ENCODE results near the gene ROGDI.
A peak's percentile ranks its signal among the peaks of the same experiment; 100 is the strongest.

The ROGDI gene, protein sequence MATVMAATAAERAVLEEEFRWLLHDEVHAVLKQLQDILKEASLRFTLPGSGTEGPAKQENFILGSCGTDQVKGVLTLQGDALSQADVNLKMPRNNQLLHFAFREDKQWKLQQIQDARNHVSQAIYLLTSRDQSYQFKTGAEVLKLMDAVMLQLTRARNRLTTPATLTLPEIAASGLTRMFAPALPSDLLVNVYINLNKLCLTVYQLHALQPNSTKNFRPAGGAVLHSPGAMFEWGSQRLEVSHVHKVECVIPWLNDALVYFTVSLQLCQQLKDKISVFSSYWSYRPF

DNA sequence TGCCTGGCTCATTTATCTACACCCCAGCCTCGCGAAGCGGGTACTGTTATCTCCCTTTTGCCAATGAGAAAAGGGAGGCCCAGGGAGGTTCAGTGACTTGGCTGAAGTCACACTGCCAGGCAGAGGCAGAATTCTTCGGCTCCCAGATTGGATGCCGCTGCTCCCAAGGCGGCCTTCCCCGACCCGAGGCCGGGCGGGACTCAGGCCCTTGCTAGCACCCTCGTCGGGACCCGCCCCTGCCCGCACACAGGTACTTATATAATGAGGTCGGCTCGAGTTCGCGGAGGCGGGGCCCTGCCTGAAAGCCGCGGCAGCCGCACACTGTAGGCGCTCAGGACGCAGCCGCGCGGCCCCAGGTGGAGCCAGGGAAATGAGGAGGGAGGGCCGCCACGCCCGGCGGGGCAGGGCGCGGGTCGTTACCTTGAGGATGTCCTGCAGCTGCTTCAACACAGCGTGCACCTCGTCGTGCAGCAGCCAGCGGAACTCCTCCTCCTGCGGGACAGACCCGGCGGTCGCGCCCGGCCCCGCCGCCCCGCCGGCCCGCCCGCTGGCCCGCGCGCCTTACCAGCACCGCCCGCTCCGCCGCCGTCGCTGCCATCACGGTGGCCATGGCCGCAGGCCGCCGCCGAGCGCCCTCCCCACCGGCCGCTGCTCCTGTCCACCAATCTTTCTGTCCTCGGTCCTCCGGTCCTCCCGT, at the start of gene ROGDI:
Gene ROGDI, minus strand, starts transcription at position 672 of the 697 bp plus-strand sequence. Its CDS starts 62 bp downstream, at position 610.
- peak; percentile 98 for DNase-seq

DNA sequence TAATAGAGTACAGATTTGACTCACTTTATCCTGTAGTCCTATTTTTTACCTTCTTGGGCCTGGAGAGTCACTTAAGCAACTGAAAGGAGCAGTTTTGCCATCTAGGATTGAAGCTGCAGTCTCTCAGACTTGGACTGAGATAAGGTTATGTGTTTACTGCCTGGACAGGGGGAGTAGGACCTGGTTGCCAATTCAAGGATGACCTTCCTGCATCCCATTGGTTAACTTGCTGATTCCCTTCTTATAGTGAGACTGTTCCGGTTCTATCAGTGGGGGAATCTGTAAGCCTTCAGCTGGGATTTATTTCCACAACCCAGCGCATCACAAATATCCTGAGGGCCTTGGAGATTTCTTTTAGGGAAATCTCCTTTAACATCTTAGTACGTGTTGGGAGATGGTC, 47.8 kb upstream of the ROGDI start:
- no peak for DNase-seq

DNA sequence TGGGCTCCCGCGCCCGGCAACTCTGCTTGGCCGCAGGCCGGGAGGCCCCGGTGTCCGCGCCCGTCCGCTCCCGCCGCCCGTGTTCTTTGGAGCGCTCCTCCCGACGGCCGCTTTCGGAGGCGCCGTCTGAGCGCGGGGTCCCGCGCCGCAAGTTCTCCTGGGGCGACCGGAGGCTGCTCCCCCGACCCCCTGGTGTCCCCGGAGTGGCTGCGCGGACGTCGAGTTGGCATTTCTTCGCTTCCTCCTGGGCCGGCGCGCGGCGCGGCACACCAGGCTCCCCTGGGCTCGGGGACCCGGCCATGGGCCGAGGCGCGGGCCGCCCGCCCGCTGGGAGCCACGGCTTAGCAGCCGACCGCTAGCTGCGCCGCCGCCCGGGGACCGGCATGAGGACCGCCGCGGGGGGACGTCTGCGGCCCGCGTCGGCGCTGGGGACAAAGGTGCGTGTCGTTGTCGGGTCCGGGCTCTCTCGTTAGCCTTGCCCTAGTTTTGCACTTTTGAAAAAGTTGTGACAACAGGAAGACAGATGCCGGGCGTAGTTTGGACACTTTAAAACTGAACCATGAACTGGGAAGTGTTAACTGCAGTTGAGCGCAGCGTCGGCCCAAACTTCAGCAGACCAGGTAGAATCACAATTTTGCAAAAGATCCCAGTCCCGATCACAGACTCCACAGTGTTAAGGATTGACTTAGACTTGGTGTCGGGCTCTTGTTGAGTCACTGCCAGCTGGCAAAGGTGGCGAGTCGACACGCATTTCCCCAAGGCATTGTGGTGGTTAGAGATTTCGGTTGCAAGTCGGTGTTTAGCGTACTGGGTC, 45.5 kb upstream of the ROGDI start:
- DNase-seq, result peak; percentile 67

DNA sequence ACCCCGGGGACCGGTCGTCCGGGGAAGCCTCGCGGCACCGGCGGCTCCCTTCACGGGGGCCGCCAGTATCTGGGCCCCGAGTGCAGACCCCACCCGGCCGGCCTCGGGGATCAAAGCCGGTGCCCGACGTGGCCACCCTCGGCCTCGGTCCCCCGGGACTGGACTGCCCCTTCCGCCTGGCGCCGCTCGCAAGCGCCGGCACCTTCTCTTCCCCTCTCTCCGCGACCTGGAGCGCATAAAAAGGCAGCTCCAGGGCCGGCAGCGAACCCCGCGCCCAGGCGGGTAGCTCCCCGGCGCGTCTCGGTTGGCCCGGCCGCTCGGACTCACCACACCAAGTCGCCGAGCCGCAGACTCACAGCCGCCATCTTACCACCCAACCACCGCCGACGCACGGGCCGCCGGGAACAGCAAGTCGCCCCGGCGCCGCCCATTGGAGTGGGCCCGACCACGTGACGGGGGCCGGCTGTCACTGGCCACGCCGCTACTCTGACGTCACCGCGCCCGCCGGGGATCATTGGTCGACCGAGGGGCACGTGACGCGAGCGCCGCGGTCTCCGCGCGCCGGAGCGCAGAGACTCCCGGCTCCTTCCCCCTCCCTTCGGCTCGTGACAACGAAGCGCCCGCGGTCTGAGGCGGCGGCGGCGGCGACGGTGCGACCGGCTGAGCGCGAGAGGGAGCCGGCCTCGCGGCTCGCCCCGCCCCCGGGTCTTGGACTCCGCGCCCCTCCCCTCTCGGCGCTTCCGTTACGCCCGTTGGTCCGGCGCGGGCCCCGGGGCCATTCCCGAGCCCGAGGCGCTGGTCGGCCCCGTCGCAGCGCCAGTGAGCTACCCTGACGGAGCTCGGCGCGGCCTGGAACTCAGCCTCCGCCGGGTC, 44.7 kb upstream of the ROGDI start, which contains the start of the genes GLYR1 and UBN1:
Gene GLYR1, minus strand, starts transcription at position 388 of the 873 bp plus-strand sequence. Its CDS starts 23 bp downstream, at position 365.
Gene UBN1, plus strand, starts transcription at position 581 of the 873 bp plus-strand sequence. CDS start 5,437 bp downstream, outside the sequence.
- DNase-seq, result peak; percentile 100

DNA sequence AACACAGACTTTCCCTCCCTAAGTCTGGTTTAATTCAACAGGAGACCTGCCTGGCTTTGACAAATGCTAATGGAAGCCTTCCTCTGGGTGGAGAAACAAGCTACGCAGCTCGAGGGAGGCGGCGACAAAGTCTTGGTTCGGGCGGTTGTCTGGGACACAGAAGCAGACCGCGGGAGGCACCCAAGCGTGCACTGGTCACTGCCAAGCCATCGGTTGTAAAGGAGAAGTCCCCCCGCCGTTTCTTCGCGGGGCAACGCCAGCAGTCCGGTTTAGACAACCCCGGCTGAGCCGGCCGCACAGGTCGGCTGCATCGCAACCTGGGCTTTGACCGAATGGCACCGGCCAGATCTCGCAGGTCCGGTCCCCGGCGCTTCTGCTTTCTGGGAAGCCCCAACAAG, 44.1 kb upstream of the ROGDI start:
- peak; percentile 67 for DNase-seq

DNA sequence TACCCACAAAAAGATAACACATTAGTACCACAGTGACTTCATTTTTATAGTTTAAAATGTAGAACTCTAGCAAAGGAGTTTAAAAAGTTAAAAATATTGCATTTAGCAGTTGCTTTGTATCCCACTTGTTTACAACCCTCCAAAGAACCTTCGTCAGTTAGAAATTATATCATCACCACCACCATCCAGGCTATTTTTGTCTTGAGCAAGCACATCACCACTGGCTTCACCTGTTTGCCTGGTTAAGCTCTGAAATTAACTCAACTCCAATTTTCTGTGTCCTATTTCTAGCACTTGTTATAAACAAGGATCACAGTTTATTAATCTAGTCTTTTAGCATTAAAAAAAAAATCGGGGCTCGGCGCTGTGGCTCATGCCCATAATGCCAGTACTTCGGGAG, 38.6 kb upstream of the ROGDI start:
- DNase-seq, result no peak

DNA sequence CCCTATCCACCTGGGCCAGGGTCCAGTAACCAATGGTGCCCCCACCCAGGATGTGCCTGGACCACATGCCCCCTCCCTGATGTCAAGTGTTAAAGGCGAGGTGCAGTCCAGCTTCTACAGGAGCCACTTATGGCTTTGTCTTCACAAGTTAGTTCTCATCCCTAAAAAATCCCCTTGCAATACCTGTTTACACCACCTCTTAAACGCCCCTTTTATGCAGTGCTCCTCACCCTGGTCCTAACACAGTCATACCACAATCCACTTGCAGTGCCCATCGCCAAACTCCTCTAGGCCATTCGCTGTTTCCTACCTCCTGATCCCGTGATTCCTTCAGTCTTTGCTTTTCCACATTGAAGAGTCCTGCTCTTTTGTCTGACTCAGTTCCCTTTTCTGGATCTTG, 37.5 kb upstream of the ROGDI start:
- no peak for DNase-seq

DNA sequence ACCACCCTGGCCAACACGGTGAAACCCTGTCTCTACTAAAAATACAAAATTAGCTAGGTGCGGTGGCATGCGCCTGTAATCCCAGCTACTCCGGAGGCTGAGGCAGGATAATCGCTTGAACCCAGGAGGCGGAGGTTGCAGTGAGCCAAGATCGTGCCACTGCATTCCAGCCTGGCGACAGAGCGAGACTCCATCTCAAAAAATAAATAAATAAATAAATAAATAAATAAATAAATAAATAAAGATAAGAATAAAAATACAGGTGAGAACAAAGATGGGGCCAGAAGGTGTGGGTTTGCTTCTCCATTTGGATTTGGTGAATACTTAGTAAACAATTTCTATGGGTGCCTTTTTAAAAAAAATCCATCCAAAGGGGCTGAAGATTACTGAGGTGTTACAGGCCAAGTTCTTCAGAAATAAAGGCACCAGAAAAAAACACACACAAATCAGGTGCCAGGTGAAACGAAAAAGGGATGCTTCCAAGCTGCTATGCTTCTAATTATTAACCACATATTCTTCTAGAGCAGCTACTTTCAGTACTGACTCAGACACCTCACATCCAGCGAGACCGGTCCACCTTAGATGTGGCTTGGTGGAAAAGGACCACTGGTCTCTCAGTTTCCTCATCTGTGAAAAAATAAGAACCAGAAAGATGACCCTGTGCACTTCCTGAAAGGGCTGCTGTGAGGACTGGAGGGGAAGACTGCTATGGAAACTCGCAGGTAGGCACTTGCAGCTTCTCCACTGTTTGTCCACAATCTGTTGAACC, 35.5 kb upstream of the ROGDI start:
- DNase-seq, result no peak

DNA sequence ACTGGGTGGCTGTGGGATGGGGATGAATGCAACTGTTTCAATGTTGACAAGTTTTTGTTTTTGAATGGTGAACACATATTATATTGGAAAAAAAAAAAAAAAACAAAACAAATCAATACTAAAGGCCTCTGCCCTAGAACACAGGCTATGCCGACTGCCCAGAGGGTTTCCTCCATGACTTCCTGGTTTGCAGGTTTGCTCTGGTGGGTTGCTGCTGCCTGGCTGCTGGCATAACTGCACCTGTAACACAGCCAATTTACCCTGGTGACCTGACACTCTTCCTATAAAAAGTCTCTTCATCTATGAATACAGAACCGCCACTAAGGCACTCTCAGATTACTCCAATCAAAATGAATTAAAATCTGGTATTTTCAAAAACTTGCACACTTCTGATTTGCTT, 34.3 kb upstream of the ROGDI start:
- DNase-seq, result no peak

DNA sequence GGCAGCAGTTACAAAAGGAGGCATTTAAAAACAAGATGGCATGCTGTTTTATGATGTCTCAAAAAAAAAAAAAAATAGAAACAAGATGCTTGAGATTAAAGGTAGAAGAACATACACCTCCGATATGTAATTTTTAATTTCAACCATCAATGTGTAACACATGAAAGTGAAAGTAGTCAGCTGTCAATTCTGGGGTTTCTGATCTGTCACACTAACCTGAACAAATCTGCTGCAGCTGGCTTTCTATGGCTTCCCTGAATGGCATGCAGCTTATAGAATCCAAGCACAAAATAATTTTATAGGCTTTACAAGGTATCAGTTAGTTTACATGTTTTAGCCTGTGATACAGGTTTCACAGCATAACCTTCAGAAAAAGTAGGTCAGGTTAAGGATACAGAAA, 31.2 kb upstream of the ROGDI start:
- DNase-seq, result no peak

DNA sequence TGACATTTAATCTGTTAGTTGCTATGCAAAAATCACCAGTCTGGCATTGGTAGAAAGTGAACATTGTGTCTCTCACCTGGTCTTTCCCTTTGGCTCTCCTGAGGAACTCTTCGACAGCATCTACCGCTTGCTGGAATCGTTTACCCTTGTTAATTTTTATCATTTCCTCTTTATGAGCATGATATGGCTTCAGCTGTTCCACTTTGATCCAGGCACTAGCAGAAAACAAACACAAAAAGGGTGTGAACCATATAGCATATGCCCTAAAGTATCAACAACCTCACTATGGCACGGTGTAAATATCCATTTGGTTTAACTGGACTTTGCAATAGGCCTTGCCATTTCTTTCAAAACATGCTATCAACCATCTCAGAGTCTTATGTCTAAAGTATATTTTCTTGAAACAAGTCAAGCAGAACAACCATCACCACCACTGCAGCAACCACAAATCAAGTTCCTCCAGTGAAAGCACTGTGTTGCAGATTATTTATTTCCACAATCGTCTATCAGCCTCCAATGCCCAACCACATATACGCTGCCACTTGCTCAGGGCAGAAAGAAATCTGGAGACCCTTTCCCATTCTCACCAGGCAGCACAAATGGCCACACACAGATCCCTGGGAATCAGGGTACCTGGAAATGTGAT, 30.4 kb upstream of the ROGDI start:
- DNase-seq, result no peak

DNA sequence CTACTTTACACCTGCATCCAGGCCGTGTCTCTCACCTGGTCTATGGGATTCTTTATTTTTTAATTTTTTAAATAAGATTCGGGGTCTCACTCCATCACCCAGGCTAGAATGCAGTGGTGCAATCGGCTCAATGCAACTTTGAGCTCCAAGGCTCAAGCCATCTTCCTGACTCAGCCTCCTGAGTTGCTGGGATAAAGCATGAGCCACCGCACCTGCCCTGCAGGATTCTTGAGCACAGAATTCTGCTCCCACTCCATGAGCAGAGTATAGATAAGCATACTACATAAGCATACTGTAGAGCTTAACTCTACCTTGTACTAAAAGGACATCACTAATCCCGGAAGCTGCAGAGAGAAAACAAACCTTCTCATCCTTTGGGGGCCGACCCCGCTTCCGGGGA, 29.2 kb upstream of the ROGDI start:
- DNase-seq, result no peak

DNA sequence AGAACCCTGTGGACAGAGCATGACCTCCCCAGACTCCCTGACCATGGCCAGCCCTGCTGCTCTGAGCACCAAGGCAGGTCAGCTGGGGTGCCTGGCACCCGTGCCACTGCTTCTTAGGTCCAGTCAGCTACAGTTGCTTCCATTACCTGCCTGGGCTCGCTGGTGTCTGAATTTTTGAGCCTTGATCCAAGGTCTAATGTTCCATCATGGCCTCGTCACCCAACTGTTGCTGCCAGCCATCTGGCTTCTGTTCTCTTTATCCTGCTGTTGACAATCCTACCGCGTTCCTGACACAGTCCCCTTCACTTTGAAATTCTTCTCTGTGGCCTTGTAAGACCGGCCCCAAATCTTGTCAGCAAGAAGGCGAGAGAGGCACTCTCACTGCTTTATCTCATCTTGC, 28.0 kb upstream of the ROGDI start:
- no peak for DNase-seq

DNA sequence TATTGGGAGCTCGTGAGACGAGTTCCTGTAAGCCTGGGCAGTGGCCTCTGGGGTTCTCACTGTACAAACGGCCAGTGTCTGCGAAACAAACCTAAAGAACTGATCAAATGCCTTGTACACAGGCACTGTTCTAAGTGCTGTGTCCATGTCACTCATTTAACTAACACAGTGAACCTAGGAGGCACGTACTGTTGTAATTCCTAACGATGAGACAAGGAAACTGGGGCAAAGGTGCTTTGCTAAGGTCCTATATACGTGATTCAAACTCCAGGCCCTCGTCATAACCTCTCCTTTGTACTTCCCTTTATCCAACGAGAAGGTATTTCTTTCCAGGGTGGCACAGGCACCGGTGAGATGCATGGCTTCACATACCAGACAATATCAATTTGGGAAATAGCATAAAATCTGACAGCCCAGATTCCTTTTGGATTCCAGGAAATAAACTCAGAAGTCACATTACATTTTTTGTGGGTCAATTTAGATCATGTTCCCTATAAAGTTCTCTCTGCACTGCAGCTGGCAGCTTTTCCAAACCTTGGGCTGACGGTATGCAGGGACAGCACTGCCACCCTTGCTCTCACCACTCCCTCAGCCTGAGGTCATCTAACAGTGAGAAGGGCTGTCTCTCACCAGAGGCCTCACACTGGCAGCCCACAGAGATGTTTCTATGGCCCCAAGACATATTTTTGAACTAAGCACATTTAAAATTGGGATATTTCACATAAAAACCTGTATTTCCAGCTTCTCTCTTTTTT, 26.3 kb upstream of the ROGDI start:
- DNase-seq, result no peak

DNA sequence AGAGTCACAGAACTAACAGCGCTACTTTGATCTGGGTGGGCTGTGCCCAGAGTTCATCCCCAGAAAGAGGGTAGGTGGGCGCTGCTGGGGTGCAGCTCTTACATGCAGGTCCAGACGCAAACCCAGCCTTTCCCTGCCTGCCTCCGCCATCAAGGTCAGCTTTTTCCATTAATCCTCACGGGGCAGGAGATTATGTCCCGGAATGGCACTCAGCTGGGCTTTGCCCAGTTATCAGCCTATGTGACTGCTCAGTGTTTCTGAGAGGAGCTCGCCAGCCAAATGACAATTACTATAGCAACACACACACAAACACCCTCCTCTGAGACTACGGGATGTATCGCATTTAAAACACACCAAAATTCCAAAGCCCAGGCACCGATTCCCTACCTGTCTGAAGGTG, 24.5 kb upstream of the ROGDI start:
- no peak for DNase-seq

DNA sequence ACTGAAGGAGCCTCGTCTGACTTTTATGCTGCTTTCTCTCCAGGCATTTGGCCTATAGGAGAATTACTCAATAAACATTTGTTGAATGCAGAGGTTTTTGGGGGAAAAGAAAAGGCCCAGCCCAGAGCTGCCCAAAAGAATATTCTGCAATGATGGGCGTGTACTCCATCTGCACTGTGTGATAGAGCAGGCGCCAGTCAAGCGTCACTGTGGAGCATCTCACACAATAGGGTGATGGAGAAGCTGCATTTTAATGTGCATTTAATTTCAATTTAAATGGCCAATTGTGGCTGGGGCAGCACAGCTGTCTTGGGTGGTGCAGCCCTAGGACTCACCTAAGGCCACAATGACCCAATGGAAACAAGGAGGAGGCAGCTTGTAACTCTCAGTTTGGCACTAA, 24.1 kb upstream of the ROGDI start:
- DNase-seq, result no peak

DNA sequence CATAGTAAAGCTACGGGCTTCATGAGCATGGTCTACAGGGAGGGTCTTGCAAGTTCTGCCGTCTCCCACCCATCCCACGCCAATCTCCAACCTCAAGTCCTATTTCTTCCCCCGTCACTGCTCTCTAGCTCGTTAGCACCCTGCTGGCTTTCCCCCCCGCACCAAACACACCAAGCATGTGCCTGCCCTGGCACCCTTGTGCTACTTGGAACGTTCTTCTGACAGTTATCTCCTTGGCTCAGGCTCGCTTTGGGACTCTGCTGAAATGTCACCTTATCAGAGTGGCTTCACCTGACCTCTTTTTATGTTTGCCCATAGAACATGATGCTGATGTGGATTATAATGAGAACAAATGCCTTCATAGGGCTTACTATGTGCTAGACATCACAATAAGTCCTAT, 22.8 kb upstream of the ROGDI start:
- no peak for DNase-seq

DNA sequence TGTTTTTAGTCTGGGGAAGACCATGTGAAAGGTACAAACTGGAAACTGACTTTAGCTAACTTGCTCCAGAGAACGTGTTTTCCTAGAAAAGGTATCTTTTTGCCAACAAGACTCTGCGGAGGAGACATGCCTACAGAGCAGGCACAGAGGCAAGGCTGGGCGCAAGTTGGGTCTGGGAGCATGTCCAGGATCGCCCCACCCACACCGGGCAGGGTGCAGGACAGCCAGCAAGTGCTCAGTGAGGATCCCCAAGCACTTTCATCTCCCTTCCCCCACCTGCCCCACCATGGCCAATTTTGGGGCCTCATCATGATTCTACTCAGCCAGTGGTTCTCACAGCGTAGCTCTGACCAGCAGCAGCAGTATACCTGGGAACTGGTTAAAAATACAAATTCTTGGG, 18.2 kb upstream of the ROGDI start:
- DNase-seq, result no peak

DNA sequence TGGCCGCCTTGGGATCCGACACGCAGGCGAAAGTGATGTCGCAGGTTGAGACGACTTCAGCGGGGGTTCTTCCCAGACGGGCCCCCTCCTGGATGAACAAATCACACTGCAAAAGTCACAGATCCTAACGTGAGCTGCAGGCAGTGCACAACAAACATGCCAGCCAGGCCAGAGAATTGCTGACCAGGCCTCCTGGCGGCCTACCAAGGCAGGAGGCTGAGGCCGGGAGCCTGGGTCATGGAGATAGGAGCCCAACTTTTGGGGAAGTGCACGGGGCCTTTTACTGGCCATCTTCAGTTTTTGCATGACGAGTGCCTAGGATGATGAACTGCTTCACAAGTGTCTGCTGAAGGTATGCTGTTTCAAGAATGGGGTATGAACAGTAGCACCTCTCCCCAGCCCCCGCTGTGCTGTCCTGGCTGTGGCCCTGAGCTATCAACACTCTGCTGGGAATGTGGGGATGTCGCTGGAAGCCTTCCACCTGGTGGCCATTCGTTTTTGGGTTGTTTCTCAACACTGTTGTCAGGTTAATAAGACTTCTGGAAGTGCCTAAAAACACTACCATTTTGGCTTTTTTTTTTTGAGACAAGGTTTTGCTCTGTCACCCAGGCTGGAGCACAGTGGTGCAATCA, 12.2 kb upstream of the ROGDI start:
- DNase-seq, result no peak

DNA sequence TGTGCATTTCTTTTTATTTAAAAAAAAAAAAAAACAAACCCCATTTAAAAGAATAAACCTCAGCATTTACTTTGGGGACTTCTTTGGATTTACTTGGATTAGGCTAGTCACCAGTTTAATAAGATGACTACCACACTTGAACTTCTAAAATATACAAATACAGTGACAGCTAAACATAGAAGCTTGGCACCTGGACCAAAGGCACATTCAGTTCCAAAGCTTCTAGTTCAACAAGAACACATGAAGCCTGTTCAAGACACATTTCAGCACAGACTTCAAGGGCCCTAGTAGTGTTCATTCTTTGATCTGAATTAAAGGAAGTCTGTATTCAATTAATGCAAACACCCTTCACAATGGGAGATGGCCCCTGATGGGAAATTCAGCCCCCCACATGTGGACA, 11.6 kb upstream of the ROGDI start:
- no peak for DNase-seq

All from RPMI8226 (cell line).